GM12878 (cell line): ENCODE measurements around the gene EEF1A2. TPM values are rescaled to one million over a fixed set of nuclear protein-coding genes. Genes with fewer than 3 reads are reported as not detected.

Experiments used
- ASH2L ChIP-seq: fragments of 300-600, 200-600 bp; sonication (generic); IDR thresholded peaks from 2 replicates; pipeline ENCODE4 v1.6.1; 2017; ENCODE audit warnings: low read depth, mild to moderate bottlenecking, borderline replicate concordance
- BMI1 ChIP-seq: fragments of 450-650 bp; IDR thresholded peaks from 2 replicates; pipeline ENCODE4 v1.6.1; 2016; ENCODE audit warnings: mild to moderate bottlenecking, moderate library complexity, borderline replicate concordance
- BRCA1 ChIP-seq: IDR thresholded peaks from 2 replicates; pipeline ENCODE4 v1.6.1; 2011; ENCODE audit warnings: low read depth, low read length, improper control_type of control experiment
- HDAC6 ChIP-seq: fragments of 200-600 bp; sonication (generic); IDR thresholded peaks from one replicate; pipeline ENCODE4 v1.8.0; 2017; ENCODE audit warnings: antibody characterized with exemption; ENCODE audit not compliant: unreplicated experiment
- HDGF ChIP-seq: fragments of 450-650 bp; IDR thresholded peaks from 2 replicates; pipeline ENCODE4 v1.6.1; 2016; ENCODE audit warnings: antibody characterized with exemption
- MEF2A ChIP-seq: IDR thresholded peaks from 2 replicates; pipeline ENCODE4 v1.6.1; 2011; ENCODE audit warnings: low read depth, mild to moderate bottlenecking, low read length, moderate library complexity; ENCODE audit not compliant: insufficient read depth
- NFYB ChIP-seq: IDR thresholded peaks from 2 replicates; pipeline ENCODE4 v1.6.1; 2011; ENCODE audit warnings: low read depth, mild to moderate bottlenecking, low read length, improper control_type of control experiment, moderate library complexity; ENCODE audit not compliant: insufficient read depth
- POLR2AphosphoS5 ChIP-seq: IDR thresholded peaks from 2 replicates; pipeline ENCODE4 v1.6.1; 2011; ENCODE audit warnings: mild to moderate bottlenecking, low read length, inconsistent platforms
- SREBF1 ChIP-seq: IDR thresholded peaks from 2 replicates; pipeline ENCODE4 v1.6.1; 2012; ENCODE audit warnings: mild to moderate bottlenecking, low read length
- SUPT20H ChIP-seq: IDR thresholded peaks from 2 replicates; pipeline ENCODE4 v1.6.1; 2011; ENCODE audit warnings: low read depth, mild to moderate bottlenecking, low read length, moderate library complexity, borderline replicate concordance; ENCODE audit not compliant: control insufficient read depth
- SUZ12 ChIP-seq: fragments of 200-600 bp; sonication (generic); IDR thresholded peaks from one replicate; pipeline ENCODE4 v1.6.1; 2018; ENCODE audit warnings: antibody characterized with exemption, mild to moderate bottlenecking; ENCODE audit not compliant: unreplicated experiment
- ZNF274 ChIP-seq: IDR thresholded peaks from one replicate; pipeline ENCODE4 v1.8.0; 2011; ENCODE audit not compliant: insufficient read length, insufficient read depth
- polyA plus RNA-seq, 11 experiments: library from polyadenylated mRNA; depleted of rRNA in 4 of 11; unstranded in 6 of 11; stranded (reverse) in 5 of 11; fragments of >200 nt; fragmentation: Nextera tagmentation in 4 of 11; fragmentation: Illumina TruSeq in 1 of 11; extraction: Ambion mirVana in 4 of 11; extraction: Trizol in 1 of 11; gene quantifications; 1 replicate in 1 of 11; 2 replicates in 10 of 11; pipeline versions ENCODE4 v1.2.1 to v1.2.3, GENCODE V29; 2011 to 2016; ENCODE audit warnings: inconsistent platforms in 2 of 11, missing spikeins in 2 of 11, low read depth in 1 of 11
- total RNA-seq, 4 experiments: library from RNA; depleted of rRNA in 3 of 4; stranded (reverse); fragments of >200 nt in 3 of 4; fragmentation: Illumina TruSeq in 1 of 4; extraction: Trizol in 1 of 4; gene quantifications; 2 replicates each; pipeline versions ENCODE4 v1.2.1 to v1.2.3, GENCODE V29; 2013 to 2021
- TF ChIP-seq, protein P1 (sequence below): fragments of 450-650 bp; formaldehyde crosslinking; IDR thresholded peaks from 2 replicates; pipeline ENCODE4 v1.5.0; 2022; ENCODE audit warnings: mild to moderate bottlenecking, missing genetic modification characterization
- TF ChIP-seq, protein P2 (sequence below): fragments of 450-650 bp; IDR thresholded peaks from 2 replicates; pipeline ENCODE4 v1.6.1; 2017; ENCODE audit warnings: mild to moderate bottlenecking, moderate library complexity
- TF ChIP-seq, protein P3 (sequence below): IDR thresholded peaks from 2 replicates; pipeline ENCODE4 v1.6.1; 2011; ENCODE audit warnings: low read depth, low read length, improper control_type of control experiment, borderline replicate concordance
- TF ChIP-seq, protein P4 (sequence below): IDR thresholded peaks from 2 replicates; pipeline ENCODE4 v1.6.1; 2012; ENCODE audit warnings: mild to moderate bottlenecking, low read depth, low read length

Gene EEF1A2
- total and polyA plus RNA-seq, 10 of the 15 experiments (the other 5 are each of a cell fraction or from before 2014, with no cell fraction given): 0.56 TPM; not detected in 9

DNA sequence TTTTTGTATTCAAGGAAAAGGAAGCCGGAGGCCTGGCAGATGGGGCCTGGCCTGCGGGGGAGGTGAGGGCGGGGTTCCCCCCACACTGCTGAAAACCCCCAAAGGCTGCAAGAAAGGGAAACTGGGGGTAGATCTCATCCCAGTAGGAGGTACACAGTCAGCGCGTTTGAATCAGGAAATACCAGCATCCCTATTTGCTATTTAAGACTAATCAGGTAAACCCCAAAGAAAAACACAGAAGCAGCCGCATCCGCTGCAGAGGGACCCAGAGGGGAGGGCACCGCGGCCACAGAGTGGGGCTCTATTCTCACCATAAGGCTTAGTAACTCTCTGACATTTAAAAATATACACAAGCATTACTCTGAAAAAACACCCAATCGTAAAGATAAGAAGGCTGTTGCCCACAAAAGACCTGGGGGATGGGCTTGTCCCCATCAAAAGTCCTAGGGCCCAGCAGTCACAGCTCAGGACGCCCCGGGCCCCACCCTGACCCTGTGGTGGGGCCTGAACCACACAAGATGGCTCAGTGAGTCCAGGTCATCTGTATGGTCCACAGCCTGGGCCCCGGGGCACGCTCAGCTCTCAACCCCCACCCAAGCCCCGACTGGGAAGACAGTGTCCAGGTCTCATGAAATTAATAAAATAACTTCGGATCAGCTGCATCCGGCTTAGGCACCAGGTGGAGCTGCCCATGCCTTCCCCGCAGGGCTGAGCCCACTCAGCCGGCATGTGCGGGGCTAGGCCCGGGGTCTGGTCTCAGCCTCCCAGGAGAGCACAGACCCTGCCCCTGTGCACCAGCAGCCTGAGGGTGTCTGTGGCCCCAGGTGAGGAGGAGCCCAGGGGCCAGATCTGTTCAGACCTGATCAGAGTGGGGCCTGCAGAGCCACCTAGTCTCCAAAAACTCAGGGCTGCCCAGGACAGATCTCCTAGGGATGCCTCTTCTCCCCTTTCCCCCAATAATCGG, 57.5 kb downstream of the EEF1A2 start (continued):
- TF ChIP-seq, protein P1, sequence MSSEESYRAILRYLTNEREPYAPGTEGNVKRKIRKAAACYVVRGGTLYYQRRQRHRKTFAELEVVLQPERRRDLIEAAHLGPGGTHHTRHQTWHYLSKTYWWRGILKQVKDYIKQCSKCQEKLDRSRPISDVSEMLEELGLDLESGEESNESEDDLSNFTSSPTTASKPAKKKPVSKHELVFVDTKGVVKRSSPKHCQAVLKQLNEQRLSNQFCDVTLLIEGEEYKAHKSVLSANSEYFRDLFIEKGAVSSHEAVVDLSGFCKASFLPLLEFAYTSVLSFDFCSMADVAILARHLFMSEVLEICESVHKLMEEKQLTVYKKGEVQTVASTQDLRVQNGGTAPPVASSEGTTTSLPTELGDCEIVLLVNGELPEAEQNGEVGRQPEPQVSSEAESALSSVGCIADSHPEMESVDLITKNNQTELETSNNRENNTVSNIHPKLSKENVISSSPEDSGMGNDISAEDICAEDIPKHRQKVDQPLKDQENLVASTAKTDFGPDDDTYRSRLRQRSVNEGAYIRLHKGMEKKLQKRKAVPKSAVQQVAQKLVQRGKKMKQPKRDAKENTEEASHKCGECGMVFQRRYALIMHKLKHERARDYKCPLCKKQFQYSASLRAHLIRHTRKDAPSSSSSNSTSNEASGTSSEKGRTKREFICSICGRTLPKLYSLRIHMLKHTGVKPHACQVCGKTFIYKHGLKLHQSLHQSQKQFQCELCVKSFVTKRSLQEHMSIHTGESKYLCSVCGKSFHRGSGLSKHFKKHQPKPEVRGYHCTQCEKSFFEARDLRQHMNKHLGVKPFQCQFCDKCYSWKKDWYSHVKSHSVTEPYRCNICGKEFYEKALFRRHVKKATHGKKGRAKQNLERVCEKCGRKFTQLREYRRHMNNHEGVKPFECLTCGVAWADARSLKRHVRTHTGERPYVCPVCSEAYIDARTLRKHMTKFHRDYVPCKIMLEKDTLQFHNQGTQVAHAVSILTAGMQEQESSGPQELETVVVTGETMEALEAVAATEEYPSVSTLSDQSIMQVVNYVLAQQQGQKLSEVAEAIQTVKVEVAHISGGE (CRISPR knock-in tag): no peak
- no peak for TF ChIP-seq SUZ12
- TF ChIP-seq, protein P2, sequence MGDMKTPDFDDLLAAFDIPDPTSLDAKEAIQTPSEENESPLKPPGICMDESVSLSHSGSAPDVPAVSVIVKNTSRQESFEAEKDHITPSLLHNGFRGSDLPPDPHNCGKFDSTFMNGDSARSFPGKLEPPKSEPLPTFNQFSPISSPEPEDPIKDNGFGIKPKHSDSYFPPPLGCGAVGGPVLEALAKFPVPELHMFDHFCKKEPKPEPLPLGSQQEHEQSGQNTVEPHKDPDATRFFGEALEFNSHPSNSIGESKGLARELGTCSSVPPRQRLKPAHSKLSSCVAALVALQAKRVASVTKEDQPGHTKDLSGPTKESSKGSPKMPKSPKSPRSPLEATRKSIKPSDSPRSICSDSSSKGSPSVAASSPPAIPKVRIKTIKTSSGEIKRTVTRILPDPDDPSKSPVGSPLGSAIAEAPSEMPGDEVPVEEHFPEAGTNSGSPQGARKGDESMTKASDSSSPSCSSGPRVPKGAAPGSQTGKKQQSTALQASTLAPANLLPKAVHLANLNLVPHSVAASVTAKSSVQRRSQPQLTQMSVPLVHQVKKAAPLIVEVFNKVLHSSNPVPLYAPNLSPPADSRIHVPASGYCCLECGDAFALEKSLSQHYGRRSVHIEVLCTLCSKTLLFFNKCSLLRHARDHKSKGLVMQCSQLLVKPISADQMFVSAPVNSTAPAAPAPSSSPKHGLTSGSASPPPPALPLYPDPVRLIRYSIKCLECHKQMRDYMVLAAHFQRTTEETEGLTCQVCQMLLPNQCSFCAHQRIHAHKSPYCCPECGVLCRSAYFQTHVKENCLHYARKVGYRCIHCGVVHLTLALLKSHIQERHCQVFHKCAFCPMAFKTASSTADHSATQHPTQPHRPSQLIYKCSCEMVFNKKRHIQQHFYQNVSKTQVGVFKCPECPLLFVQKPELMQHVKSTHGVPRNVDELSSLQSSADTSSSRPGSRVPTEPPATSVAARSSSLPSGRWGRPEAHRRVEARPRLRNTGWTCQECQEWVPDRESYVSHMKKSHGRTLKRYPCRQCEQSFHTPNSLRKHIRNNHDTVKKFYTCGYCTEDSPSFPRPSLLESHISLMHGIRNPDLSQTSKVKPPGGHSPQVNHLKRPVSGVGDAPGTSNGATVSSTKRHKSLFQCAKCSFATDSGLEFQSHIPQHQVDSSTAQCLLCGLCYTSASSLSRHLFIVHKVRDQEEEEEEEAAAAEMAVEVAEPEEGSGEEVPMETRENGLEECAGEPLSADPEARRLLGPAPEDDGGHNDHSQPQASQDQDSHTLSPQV: no peak
- TF ChIP-seq NFYB: no peak
- no peak for TF ChIP-seq ASH2L
- no peak for TF ChIP-seq HDAC6
- no peak for TF ChIP-seq POLR2AphosphoS5
- TF ChIP-seq MEF2A: 0 out of 2 replicates have a peak, but pooled peaks have one; percentile 41
- TF ChIP-seq, protein P3, sequence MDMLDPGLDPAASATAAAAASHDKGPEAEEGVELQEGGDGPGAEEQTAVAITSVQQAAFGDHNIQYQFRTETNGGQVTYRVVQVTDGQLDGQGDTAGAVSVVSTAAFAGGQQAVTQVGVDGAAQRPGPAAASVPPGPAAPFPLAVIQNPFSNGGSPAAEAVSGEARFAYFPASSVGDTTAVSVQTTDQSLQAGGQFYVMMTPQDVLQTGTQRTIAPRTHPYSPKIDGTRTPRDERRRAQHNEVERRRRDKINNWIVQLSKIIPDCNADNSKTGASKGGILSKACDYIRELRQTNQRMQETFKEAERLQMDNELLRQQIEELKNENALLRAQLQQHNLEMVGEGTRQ: no peak
- TF ChIP-seq, protein P4, sequence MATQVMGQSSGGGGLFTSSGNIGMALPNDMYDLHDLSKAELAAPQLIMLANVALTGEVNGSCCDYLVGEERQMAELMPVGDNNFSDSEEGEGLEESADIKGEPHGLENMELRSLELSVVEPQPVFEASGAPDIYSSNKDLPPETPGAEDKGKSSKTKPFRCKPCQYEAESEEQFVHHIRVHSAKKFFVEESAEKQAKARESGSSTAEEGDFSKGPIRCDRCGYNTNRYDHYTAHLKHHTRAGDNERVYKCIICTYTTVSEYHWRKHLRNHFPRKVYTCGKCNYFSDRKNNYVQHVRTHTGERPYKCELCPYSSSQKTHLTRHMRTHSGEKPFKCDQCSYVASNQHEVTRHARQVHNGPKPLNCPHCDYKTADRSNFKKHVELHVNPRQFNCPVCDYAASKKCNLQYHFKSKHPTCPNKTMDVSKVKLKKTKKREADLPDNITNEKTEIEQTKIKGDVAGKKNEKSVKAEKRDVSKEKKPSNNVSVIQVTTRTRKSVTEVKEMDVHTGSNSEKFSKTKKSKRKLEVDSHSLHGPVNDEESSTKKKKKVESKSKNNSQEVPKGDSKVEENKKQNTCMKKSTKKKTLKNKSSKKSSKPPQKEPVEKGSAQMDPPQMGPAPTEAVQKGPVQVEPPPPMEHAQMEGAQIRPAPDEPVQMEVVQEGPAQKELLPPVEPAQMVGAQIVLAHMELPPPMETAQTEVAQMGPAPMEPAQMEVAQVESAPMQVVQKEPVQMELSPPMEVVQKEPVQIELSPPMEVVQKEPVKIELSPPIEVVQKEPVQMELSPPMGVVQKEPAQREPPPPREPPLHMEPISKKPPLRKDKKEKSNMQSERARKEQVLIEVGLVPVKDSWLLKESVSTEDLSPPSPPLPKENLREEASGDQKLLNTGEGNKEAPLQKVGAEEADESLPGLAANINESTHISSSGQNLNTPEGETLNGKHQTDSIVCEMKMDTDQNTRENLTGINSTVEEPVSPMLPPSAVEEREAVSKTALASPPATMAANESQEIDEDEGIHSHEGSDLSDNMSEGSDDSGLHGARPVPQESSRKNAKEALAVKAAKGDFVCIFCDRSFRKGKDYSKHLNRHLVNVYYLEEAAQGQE: no peak
- TF ChIP-seq BRCA1: no peak
- TF ChIP-seq HDGF: no peak
- TF ChIP-seq SUPT20H: no peak
- no peak for TF ChIP-seq SREBF1
- no peak for TF ChIP-seq ZNF274
- no peak for TF ChIP-seq BMI1
